ENCODE data around the gene CNN1.

The CNN1 gene

DNA sequence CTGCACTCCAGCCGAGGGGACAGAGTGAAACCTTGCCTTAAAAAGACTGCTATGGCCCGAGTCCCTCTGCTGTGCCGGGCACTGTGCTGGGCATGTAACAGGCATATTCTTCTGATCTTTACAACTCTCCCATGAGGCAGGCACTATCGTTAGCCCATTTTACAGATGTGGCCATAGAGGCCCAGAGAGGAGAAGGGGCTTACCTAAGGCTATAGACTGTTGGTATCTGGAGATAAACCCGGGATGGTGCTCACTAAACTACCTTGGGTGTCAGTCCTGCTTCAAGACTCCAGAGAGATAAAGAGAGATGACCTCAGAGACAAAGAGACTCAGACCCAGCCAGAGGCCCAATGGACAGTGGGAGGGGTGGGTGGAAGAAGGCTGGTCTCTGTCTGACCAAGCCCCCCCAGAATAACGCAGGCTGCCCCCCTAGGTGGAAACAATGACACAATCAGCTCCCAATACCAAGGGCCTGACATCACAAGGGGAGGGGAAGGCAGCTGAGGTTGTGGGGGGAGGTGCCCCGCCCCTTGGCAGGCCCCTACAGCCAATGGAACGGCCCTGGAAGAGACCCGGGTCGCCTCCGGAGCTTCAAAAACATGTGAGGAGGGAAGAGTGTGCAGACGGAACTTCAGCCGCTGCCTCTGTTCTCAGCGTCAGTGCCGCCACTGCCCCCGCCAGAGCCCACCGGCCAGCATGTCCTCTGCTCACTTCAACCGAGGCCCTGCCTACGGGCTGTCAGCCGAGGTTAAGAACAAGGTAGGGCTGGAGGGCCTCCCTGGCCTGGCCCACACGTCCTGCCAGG, at the start of gene CNN1:
Gene CNN1 (plus strand): TSS at position 620 of the 805 bp plus-strand sequence. CDS start 77 bp downstream, at position 697.
- no peak within 1 kb of the TSS for H3K4me3 ChIP-seq (ENCODE audit: low read length)
- TF ChIP-seq, protein P1, sequence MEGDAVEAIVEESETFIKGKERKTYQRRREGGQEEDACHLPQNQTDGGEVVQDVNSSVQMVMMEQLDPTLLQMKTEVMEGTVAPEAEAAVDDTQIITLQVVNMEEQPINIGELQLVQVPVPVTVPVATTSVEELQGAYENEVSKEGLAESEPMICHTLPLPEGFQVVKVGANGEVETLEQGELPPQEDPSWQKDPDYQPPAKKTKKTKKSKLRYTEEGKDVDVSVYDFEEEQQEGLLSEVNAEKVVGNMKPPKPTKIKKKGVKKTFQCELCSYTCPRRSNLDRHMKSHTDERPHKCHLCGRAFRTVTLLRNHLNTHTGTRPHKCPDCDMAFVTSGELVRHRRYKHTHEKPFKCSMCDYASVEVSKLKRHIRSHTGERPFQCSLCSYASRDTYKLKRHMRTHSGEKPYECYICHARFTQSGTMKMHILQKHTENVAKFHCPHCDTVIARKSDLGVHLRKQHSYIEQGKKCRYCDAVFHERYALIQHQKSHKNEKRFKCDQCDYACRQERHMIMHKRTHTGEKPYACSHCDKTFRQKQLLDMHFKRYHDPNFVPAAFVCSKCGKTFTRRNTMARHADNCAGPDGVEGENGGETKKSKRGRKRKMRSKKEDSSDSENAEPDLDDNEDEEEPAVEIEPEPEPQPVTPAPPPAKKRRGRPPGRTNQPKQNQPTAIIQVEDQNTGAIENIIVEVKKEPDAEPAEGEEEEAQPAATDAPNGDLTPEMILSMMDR (conservative IDR thresholded peaks at IDR 0.05; ENCODE audit: low read depth, low read length) = no peak
- DNase-seq (ENCODE audit: low read depth) = no peak

DNA sequence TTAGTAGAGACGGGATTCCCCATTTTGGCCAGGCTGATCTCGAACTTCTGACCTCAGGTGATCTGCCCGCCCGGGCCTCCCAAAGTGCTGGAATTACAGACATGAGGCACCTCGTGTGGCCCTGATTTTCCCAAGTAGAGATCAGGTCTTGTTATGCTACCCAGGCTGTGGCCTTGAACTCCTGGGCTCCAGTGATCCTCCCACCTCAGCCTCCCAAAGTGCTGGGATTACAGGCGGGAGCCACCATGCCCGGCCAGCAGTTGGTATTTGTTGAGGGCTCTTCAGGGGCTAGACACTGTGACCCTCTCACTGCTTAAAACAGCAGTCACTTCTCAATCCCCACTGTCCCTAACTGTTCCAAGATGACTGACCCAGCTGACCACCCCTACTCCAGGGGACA, 49.3 kb upstream of the CNN1 start:
- H3K4me3 ChIP-seq (ENCODE audit: low read length) = no peak overlapping the region
- TF ChIP-seq, protein P1 (conservative IDR thresholded peaks at IDR 0.05; ENCODE audit: low read depth, low read length) = no peak
- no peak for DNase-seq (ENCODE audit: low read depth)

DNA sequence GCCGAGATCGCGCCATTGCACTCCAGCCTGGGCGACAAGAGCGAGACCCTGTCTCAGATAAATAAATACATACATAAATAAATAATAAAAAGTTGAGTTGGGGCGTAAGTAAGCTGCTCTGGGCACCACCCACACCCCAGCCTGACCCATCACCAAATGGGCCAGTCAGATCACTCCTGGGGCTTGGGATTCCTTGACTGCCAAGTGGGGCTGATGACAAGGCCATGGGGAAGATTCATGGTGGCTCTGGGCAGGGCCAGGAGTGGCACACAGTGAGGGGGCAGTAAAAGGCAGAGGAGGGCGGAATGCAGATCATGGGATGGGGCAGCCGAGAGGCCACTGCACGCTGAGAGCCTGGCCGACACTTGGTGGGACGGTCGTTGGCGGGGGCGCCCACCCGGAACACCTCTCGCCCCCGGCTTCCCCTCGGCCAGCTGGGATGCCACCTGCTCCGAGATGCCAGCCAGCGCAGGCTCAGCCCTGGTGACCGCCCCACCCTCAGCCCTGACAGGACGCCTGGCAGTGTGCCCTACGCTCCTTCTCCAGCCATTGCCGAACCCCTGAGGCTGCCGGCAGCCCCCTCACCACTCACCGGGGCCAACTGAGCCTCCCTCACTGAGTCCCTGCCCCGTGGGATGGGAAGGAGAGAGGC, 43.9 kb upstream of the CNN1 start:
- H3K4me3 ChIP-seq (ENCODE audit: low read length) = no peak overlapping the region
- TF ChIP-seq, protein P1 (conservative IDR thresholded peaks at IDR 0.05; ENCODE audit: low read depth, low read length) = no peak
- DNase-seq (ENCODE audit: low read depth) = no peak

DNA sequence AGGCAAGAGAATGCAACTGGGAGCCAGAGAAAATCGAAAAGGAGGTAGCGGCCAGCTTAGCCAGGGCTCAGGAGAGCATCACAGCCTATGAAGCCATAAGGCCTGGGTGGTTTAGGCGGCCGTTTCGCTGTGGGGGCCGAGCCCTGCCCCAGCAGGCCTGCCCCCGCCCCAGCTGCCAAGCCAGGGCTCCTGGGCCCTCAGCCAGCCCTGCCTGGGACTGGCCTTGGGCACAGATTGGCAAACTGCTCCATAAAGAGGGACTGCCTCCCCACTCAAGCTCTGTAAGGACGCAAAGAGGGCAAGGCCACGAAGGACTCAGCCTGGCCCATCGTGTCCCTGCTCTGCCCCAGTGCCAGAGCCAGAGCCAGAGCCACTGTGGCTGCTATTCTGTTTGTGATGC, 43.2 kb upstream of the CNN1 start:
- TF ChIP-seq, protein P1 (conservative IDR thresholded peaks at IDR 0.05; ENCODE audit: low read depth, low read length) = no peak
- H3K4me3 ChIP-seq (ENCODE audit: low read length) = no peak overlapping the region
- no peak for DNase-seq (ENCODE audit: low read depth)

DNA sequence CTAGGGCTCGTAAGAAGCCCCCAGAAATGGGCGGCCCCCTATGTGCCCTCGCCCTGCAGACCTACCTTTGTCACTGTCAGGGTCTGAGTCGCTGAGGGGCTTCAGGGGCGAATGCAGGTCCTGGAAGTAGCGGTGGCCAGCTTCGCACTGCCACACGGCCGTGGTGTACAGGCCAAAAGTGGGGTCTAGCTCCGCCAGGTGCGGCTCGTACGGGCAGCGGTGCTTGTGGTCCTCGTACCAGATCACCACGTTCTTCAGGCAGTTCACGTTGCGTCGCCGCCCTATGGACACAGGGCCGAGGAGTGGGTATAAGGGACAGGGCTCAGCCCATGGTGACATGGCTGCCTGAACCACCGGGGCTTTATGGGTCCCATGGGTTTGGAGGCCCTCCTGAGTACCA, 42.8 kb upstream of the CNN1 start:
- TF ChIP-seq, protein P1 (conservative IDR thresholded peaks at IDR 0.05; ENCODE audit: low read depth, low read length) = no peak
- H3K4me3 ChIP-seq (ENCODE audit: low read length) = no peak overlapping the region
- no peak for DNase-seq (ENCODE audit: low read depth)

DNA sequence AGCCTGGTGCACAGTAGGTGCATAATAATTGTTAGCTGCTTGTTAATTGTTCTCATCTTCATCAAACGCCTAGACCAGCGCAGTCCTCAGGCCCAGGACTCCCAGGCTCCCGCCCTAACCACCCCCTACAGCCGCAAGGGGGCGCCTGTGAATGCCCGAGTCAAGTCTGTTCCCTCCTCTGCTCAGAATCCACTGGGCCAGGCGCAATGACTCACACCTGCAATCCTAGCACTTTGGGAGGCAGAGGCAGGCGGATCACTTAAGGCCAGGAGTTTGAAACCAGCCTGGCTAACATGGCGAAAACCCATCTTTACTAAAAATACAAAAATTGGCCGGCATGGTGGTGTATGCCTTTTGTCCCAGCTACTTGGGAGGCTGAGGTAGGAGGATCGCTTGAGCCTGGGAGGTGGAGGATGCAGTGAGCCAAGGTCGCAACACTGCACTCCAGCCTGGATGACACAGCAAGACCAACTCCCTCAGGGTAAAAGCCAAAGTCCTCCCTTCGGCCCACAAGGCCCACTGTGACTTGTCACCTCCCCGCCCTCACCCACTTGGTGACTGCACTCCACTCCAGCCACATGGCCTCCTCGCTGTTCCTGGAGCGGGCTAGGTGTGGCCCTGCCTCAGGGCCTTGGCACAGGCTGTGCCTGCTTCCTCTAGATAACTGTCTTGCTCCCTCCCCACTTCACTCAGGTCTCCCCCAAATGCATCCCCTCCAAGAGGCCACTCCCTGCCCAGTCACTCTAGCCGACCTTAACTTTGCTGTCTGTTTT, 42.1 kb upstream of the CNN1 start:
- no peak overlapping the region for H3K4me3 ChIP-seq (ENCODE audit: low read length)
- DNase-seq (ENCODE audit: low read depth) = no peak
- TF ChIP-seq, protein P1 (conservative IDR thresholded peaks at IDR 0.05; ENCODE audit: low read depth, low read length) = peak; percentile 82

Data from retinal pigment epithelial cell (primary cell).